ENCODE results near the gene RTN4RL2. TPM values are rescaled to one million over a fixed set of nuclear protein-coding genes. Genes with fewer than 3 reads are reported as not detected.

The RTN4RL2 gene
- total RNA-seq, 1 experiment from 2014 or later: 7.0 TPM

DNA sequence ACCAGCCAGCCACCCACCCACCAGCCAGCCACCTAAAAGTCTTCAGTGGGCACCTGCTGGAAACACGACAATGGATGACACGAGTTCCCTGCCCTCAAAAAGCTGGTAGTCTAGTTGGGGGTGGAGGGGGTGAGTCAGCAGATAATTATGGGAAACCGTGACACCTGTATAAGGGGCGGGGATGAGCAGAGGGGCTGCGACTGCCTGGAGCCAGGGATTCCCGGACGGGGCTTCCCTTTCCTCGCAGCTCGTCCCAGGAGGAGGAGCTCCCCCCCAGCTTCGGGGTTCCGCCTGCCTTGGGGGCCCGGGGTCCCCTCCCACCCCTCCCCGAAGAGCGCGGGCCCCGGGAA lies 2.3 kb upstream of the RTN4RL2 start:
- no CpG with 5 or more reads among the region's 16 CpGs for WGBS (ENCODE audit: extremely low coverage, insufficient read length, low lambda C conversion rate)
- no peak overlapping the region for H2BK20ac ChIP-seq (ENCODE audit: low read depth, low read length, poor library complexity, severe bottlenecking)

More for the DNA sequence above, 2.3 kb upstream of the RTN4RL2 start:
- Histone ChIP-seq H2AFZ (ENCODE audit: low read length) (no peak overlapping the region), H4K5ac (ENCODE audit: insufficient read length, low read depth, low read length) (no peak overlapping the region), H3K27ac (ENCODE audit: insufficient read length, low read depth, low read length) (no peak overlapping the region), H2BK120ac (ENCODE audit: low read depth, low read length, poor library complexity, severe bottlenecking) (no peak overlapping the region), H2BK12ac (ENCODE audit: insufficient read length, low read depth, low read length) (no peak overlapping the region), H3K27me3 (ENCODE audit: insufficient read depth, low read length) (peaks cover 10% of the 10 kb centered on the region; the same call in 1 of the 2 replicates), H3K14ac (ENCODE audit: insufficient read depth, low read length) (no peak overlapping the region), H2AK5ac (ENCODE audit: insufficient read length, low read length) (no peak overlapping the region), H4K91ac (ENCODE audit: insufficient read length, low read depth, low read length) (no peak overlapping the region), H3K79me1 (ENCODE audit: insufficient read depth, low read depth, low read length, poor library complexity, severe bottlenecking) (no peaks in the 10 kb centered on the region), H4K8ac (replicated peaks; ENCODE audit: insufficient read length, low read depth, low read length) (no peak overlapping the region), H3K79me2 (ENCODE audit: insufficient read depth, low read length) (no peaks in the 10 kb centered on the region), H3K9ac (ENCODE audit: extremely low read depth, insufficient read length, low read length) (no peak overlapping the region), H3K9me3 (ENCODE audit: control insufficient read depth, low read depth, low read length) (no peaks in the 10 kb centered on the region), H3K18ac (ENCODE audit: insufficient read length, low read depth, low read length) (no peak overlapping the region), H3K23ac (ENCODE audit: insufficient read length, low read depth, low read length) (no peak overlapping the region), H2BK5ac (ENCODE audit: insufficient read length, low read length) (no peak overlapping the region), H3K4me1 (ENCODE audit: insufficient read depth, low read length) (peaks cover 7% of the 10 kb centered on the region; the same call in 1 of the 2 replicates), H3K23me2 (ENCODE audit: insufficient read length, low read depth, low read length, poor library complexity, severe bottlenecking) (peaks cover 30% of the 10 kb centered on the region), H3K4ac (ENCODE audit: low read depth, low read length) (no peak overlapping the region), H2BK15ac (ENCODE audit: low read depth, low read length) (no peak overlapping the region), H3K4me2 (ENCODE audit: insufficient read depth, insufficient read length, low read length) (peak overlapping the region; percentile 81), H4K20me1 (ENCODE audit: control insufficient read depth, insufficient read depth, insufficient read length) (no peaks in the 10 kb centered on the region), H3T11ph (ENCODE audit: low read length) (no peak overlapping the region), H3K56ac (ENCODE audit: insufficient read length, low read depth, low read length) (no peak overlapping the region)
- Mint-ChIP-seq H3K36me3 (ENCODE audit: insufficient read depth in 1 of 3, low read depth in 3 of 3) (no peaks in the 10 kb centered on the region), H3K9me3 (no peaks in the 10 kb centered on the region), H3K4me1 (peaks cover 27 to 42% of the 10 kb centered on the region in 2 experiments), H3K4me3 (peak overlapping the region; percentile 52 to 87; a peak in 4 of 5 replicates), H3K27ac (no peak overlapping the region), H3K27me3 (ENCODE audit: low read depth) (peaks cover 88% of the 10 kb centered on the region)
- DNase-seq: peak; percentile 70
- TF ChIP-seq, protein P1, sequence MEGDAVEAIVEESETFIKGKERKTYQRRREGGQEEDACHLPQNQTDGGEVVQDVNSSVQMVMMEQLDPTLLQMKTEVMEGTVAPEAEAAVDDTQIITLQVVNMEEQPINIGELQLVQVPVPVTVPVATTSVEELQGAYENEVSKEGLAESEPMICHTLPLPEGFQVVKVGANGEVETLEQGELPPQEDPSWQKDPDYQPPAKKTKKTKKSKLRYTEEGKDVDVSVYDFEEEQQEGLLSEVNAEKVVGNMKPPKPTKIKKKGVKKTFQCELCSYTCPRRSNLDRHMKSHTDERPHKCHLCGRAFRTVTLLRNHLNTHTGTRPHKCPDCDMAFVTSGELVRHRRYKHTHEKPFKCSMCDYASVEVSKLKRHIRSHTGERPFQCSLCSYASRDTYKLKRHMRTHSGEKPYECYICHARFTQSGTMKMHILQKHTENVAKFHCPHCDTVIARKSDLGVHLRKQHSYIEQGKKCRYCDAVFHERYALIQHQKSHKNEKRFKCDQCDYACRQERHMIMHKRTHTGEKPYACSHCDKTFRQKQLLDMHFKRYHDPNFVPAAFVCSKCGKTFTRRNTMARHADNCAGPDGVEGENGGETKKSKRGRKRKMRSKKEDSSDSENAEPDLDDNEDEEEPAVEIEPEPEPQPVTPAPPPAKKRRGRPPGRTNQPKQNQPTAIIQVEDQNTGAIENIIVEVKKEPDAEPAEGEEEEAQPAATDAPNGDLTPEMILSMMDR (conservative IDR thresholded peaks at IDR 0.05): no peak
